Measurements from ENCODE around the gene UCKL1.

DNA sequence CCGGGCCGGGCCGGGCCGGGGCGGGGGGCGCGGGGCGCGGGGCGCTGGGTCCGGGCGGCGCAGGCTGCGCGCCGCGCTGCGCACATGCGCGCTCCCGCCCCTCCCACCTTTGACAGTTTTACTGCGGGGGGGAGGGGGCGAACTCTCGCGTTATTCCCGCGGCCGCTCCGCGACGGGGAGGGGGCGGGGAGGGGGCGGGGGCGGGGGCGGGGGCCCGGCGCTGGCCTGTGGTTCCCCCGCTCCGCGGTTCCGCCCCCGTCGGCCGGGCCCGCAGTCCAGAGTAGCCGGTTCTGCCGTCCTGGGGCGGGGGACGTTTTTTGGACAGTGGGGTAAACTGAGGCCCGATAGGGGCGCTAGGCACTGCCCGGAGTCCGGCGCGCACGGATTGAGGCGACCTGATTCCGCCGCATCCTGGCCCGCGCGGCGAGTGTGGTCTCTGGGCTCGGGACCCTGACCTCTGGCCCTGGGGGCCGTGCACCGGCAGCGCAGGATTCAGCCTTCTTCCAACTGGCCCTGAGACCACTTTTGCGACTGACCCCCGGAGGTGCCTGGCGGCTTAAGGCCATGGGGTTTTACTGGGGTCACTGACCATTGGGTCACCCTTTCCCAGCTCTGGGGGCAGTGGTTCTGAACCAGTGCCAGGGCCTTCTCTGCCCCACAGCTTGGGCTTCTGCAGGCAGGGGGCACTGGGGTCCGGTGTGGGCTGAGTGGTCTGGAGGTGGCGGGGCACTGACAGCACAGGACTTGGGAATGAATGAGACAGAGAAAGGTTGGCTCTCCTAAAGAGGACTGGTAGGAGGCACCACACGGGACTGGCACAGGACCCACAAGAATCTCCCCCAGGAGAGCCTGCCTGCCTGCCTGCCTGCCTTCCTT, 13.9 kb upstream of the UCKL1 start, which contains the start of gene ZNF512B:
- TF ChIP-seq CTCF (IDR thresholded peaks at IDR 0.05): no peak
- no peak for TF ChIP-seq POLR2A (IDR thresholded peaks at IDR 0.05)
